ENCODE results near the gene EFCAB8.

The EFCAB8 gene

GRCh38 chr20:33009214-33010132, 150.8 kb downstream of the EFCAB8 start:
- DNase-seq, result no peak

GRCh38 chr20:33010133-33010504, 151.4 kb downstream of the EFCAB8 start:
- no peak for DNase-seq

GRCh38 chr20:33010674-33011449, 152.1 kb downstream of the EFCAB8 start:
- DNase-seq, result no peak
